IMR-90 (cell line): Measurements from ENCODE around the gene ZNF644. TPM values are rescaled to one million over a fixed set of nuclear protein-coding genes. Genes with fewer than 3 reads are reported as not detected.

Experiments used
- ATAC-seq: fragments of 200-7000 bp; cut with Tn5 transposase; 2 replicates; pipeline ENCODE4 v1.9.1; 2020; ENCODE audit warnings: low read depth, mild to moderate bottlenecking, moderate library complexity
- BruUV-seq: library from RNA; stranded (reverse); fragments of 400-500 nt; replicated peaks from 2 replicates; lab custom pipeline; 2021; lab: Mats Ljungman, UMichigan
- CTCF ChIA-PET: fragments of 300-600 bp; formaldehyde crosslinking; extraction: SDS; loops from one replicate; lab custom pipeline; 2021; ENCODE audit warnings: antibody characterized with exemption; lab: Yijun Ruan, JAX
- POLR2A ChIA-PET: fragments of 300-600 bp; sonication (Branson Sonifier 250); formaldehyde crosslinking; loops from one replicate; lab custom pipeline; 2022; ENCODE audit warnings: antibody characterized with exemption; ENCODE audit not compliant: unreplicated experiment; lab: Charles Lee
- DNase-seq: peaks from one replicate; pipeline ENCODE4 v3.0.0; 2013
- H2AFZ ChIP-seq: replicated peaks from 2 replicates; pipeline ENCODE3; 2013; ENCODE audit warnings: low read length, mild to moderate bottlenecking; ENCODE audit not compliant: poor library complexity
- H2AK5ac ChIP-seq: 2 replicates; pipeline ENCODE4 v1.6.1; 2013; ENCODE audit warnings: low read depth, low read length, inconsistent platforms
- H2AK9ac ChIP-seq: replicated peaks from 2 replicates; pipeline ENCODE3; 2013; ENCODE audit warnings: mild to moderate bottlenecking, low read depth, low read length, moderate library complexity; ENCODE audit not compliant: poor library complexity
- H2BK120ac ChIP-seq: 2 replicates; pipeline ENCODE4 v1.6.1; 2013; ENCODE audit warnings: low read depth, low read length, inconsistent platforms
- H2BK15ac ChIP-seq: 3 replicates; pipeline ENCODE4 v1.6.1; 2013; ENCODE audit warnings: low read depth, low read length, inconsistent platforms
- H2BK20ac ChIP-seq: 2 replicates; pipeline ENCODE4 v1.6.1; 2013; ENCODE audit warnings: low read depth, mild to moderate bottlenecking, inconsistent platforms, low read length, moderate library complexity
- H2BK5ac ChIP-seq: 2 replicates; pipeline ENCODE4 v1.6.1; 2013; ENCODE audit warnings: mild to moderate bottlenecking, low read depth, low read length, inconsistent platforms; ENCODE audit not compliant: poor library complexity, severe bottlenecking
- H3K14ac ChIP-seq: replicated peaks from 2 replicates; pipeline ENCODE4 v1.6.1; 2013; ENCODE audit warnings: low read depth, low read length, inconsistent platforms
- H3K18ac ChIP-seq: 2 replicates; pipeline ENCODE4 v1.6.1; 2013; ENCODE audit warnings: low read depth, low read length, control low read depth
- H3K23ac ChIP-seq: 2 replicates; pipeline ENCODE4 v1.6.1; 2013; ENCODE audit warnings: low read depth, low read length, inconsistent platforms
- H3K27ac ChIP-seq: 2 replicates; pipeline ENCODE4 v1.5.1; 2013; ENCODE audit warnings: mild to moderate bottlenecking, control low read depth, low read length; ENCODE audit not compliant: insufficient read depth
- H3K27me3 ChIP-seq: 2 replicates; pipeline ENCODE4 v1.6.1; 2013; ENCODE audit warnings: low read length; ENCODE audit not compliant: control insufficient read depth, insufficient read depth
- H3K36me3 ChIP-seq: 2 replicates; pipeline ENCODE4 v1.6.1; 2013; ENCODE audit warnings: low read length, mixed read lengths; ENCODE audit not compliant: control insufficient read depth, insufficient read depth
- H3K4ac ChIP-seq: 2 replicates; pipeline ENCODE4 v1.6.1; 2013; ENCODE audit warnings: low read depth, low read length, inconsistent platforms
- H3K4me1 ChIP-seq: 2 replicates; pipeline ENCODE4 v1.6.1; 2013; ENCODE audit warnings: low read length, mixed read lengths; ENCODE audit not compliant: control insufficient read depth, insufficient read depth
- H3K4me2 ChIP-seq: 2 replicates; pipeline ENCODE4 v1.6.1; 2013; ENCODE audit warnings: low read depth, mild to moderate bottlenecking, control low read depth, low read length, moderate library complexity
- H3K4me3 ChIP-seq: 2 replicates; pipeline ENCODE4 v1.5.1; 2013; ENCODE audit warnings: low read depth, mild to moderate bottlenecking, control low read depth, low read length, moderate library complexity; ENCODE audit not compliant: insufficient read depth
- H3K56ac ChIP-seq: 2 replicates; pipeline ENCODE4 v1.6.1; 2013; ENCODE audit warnings: low read length, inconsistent platforms; ENCODE audit not compliant: insufficient read depth; ENCODE audit errors: extremely low read depth
- H3K79me1 ChIP-seq, 2 experiments: 2 replicates each; pipeline ENCODE4 v1.6.1; 2013; ENCODE audit warnings: low read length in 2 of 2, inconsistent platforms in 1 of 2, low read depth in 1 of 2
- H3K9ac ChIP-seq: 2 replicates; pipeline ENCODE4 v1.6.1; 2013; ENCODE audit warnings: low read depth, low read length, control low read depth
- H3K9me1 ChIP-seq: 2 replicates; pipeline ENCODE4 v1.6.1; 2013; ENCODE audit warnings: low read length, inconsistent platforms; ENCODE audit not compliant: insufficient read depth
- H3K9me3 ChIP-seq: 2 replicates; pipeline ENCODE4 v1.6.1; 2013; ENCODE audit warnings: low read length; ENCODE audit not compliant: control insufficient read depth, insufficient read depth
- H4K20me1 ChIP-seq: 2 replicates; pipeline ENCODE4 v1.6.1; 2013; ENCODE audit warnings: low read length, inconsistent platforms; ENCODE audit not compliant: insufficient read depth
- H4K5ac ChIP-seq: 2 replicates; pipeline ENCODE4 v1.6.1; 2013; ENCODE audit warnings: mild to moderate bottlenecking, low read depth, low read length, control low read depth
- H4K8ac ChIP-seq, 2 experiments: 2 replicates each; pipeline ENCODE4 v1.6.1; 2013; ENCODE audit warnings: low read depth in 2 of 2, low read length in 2 of 2, control low read depth in 1 of 2, inconsistent platforms in 1 of 2
- H4K91ac ChIP-seq: 2 replicates; pipeline ENCODE4 v1.6.1; 2013; ENCODE audit warnings: low read depth, low read length, inconsistent platforms; ENCODE audit not compliant: insufficient read depth
- MAFK ChIP-seq: IDR thresholded peaks from 2 replicates; pipeline ENCODE4 v1.6.1; 2012; ENCODE audit warnings: low read depth, low read length, improper control_type of control experiment
- MAZ ChIP-seq: IDR thresholded peaks from 2 replicates; pipeline ENCODE4 v1.6.1; 2012; ENCODE audit warnings: low read depth, mild to moderate bottlenecking, low read length, improper control_type of control experiment, moderate library complexity, borderline replicate concordance
- NFE2L2 ChIP-seq: fragments of 150-350 bp; IDR thresholded peaks from 2 replicates; pipeline ENCODE4 v1.6.1; 2016; ENCODE audit warnings: low read depth, mild to moderate bottlenecking, low read length
- WGBS, 2 experiments: methylation state at CpG; one replicate each; pipeline versions ENCODE4 v1.1.5 to v1.1.7; 2013; ENCODE audit warnings: missing lambda C conversion rate in 2 of 2; ENCODE audit not compliant: insufficient read length in 1 of 2; ENCODE audit errors: extremely low coverage in 2 of 2; 5-methylcytosine and 5-hydroxymethylcytosine counted together
- dilution Hi-C: fragments of 300-500 bp; cut with HindIII; formaldehyde crosslinking; loops from one replicate; pipeline ENCODE4 v1.14.3; 2018; ENCODE audit warnings: low sequenced_read_pairs; ENCODE audit not compliant: unreplicated experiment
- in situ Hi-C: fragments of 300-500 bp; cut with MboI; formaldehyde crosslinking; loops from 3 replicates; pipeline ENCODE4 v1.14.3; 2019; ENCODE audit warnings: low sequenced_read_pairs, inconsistent platforms, mixed read lengths
- intact Hi-C: fragments of 100-400 bp; cut with micrococcal nuclease; formaldehyde crosslinking; loops from 2 replicates; pipeline ENCODE4 v1.10.0; 2022
- polyA plus RNA-seq, 3 experiments: library from polyadenylated mRNA; depleted of rRNA; stranded (reverse); fragments of >200 nt; gene quantifications; 2 replicates each; pipeline ENCODE4 v1.2.3, GENCODE V29; 2012; ENCODE audit warnings: low replicate concordance in 1 of 3
- total RNA-seq: library from RNA; depleted of rRNA; stranded (reverse); fragments of >200 nt; gene quantifications from 2 replicates; pipeline ENCODE4 v1.2.3, GENCODE V29; 2012
- TF ChIP-seq, protein P1 (sequence below): fragments of 150-350 bp; IDR thresholded peaks from 2 replicates; pipeline ENCODE4 v1.6.1; 2016; ENCODE audit warnings: low read depth, mild to moderate bottlenecking, low read length, moderate library complexity, borderline replicate concordance

ZNF644 gene
- total and polyA plus RNA-seq, 2 of the 4 experiments (the other 2 are of a cell fraction) = 9.0 to 45.3 TPM

DNA sequence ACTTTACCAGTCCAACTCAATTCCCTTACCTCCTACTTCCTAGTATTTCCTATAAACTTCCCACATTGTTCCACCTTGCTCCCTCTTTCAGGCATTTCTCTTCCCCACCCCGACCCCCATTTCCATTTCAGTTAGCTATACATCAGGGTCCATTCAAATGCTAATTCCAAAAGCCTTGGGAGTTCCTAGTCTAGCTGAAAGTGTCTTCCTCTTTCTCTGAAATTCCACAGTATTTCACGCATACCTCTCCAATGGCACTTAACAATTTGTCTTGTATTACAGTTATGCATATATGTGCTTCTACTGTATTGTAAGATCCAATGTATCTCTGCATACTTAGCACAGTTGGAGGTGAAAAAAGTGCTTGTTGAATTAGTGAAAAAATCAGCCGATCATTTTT, 94.9 kb downstream of the ZNF644 start:
- Histone ChIP-seq H2BK15ac (no peak overlapping the region), H3K27me3 (no peaks in the 10 kb centered on the region), H3K9ac (no peak overlapping the region), H2BK20ac (no peak overlapping the region), H3K18ac (no peak overlapping the region), H3K56ac (no peak overlapping the region), H3K79me1 (peaks cover 5 to 43% of the 10 kb centered on the region in 2 experiments; a peak in 2 of 4 replicates), H3K4ac (no peak overlapping the region), H3K4me1 (peaks cover 14% of the 10 kb centered on the region), H2BK120ac (no peak overlapping the region), H4K91ac (no peak overlapping the region), H3K9me3 (no peaks in the 10 kb centered on the region), H2AK9ac (no peak overlapping the region), H3K9me1 (no peaks in the 10 kb centered on the region), H4K5ac (no peak overlapping the region; the same call in 1 of the 2 replicates), H3K4me2 (no peak overlapping the region), H3K36me3 (no peaks in the 10 kb centered on the region), H3K4me3 (no peak overlapping the region), H2BK5ac (peak overlapping the region; percentile 51), H2AFZ (no peak overlapping the region), H3K14ac (no peak overlapping the region), H3K27ac (no peak overlapping the region), H4K20me1 (peaks cover 20% of the 10 kb centered on the region; the same call in 1 of the 2 replicates), H3K23ac (no peak overlapping the region), H4K8ac (no peak overlapping the region), H2AK5ac (no peak overlapping the region)
- no CpG with 5 or more reads among the region's 3 CpGs for WGBS, 2 experiments
- TF ChIP-seq, protein P1, sequence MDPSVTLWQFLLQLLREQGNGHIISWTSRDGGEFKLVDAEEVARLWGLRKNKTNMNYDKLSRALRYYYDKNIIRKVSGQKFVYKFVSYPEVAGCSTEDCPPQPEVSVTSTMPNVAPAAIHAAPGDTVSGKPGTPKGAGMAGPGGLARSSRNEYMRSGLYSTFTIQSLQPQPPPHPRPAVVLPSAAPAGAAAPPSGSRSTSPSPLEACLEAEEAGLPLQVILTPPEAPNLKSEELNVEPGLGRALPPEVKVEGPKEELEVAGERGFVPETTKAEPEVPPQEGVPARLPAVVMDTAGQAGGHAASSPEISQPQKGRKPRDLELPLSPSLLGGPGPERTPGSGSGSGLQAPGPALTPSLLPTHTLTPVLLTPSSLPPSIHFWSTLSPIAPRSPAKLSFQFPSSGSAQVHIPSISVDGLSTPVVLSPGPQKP = no peak
- TF ChIP-seq NFE2L2 (no peak), MAZ (no peak), MAFK (no peak)
- in situ Hi-C loops (no loop called here), intact Hi-C loops (loop anchor here (5.0 kb wide), 1 partner anchor 95 kb away; the partner anchor contains the start of gene ZNF644), dilution Hi-C loops (no loop called here)
- POLR2A ChIA-PET = no interaction called here
- no TSS peak for BruUV-seq
- no peak for DNase-seq
- no peak for ATAC-seq
- CTCF ChIA-PET = no interaction called here
